Lower leg skin (tissue), 3 donors: ENCODE measurements around the gene UEVLD.

ENCODE experiments used
- POLR2A ChIP-seq, 2 donors: fragments of 450-650 bp; IDR thresholded peaks; one replicate each; pipeline ENCODE4 v1.6.1; 2016 to 2017; ENCODE audit warnings: antibody characterized with exemption in 2 of 2, mild to moderate bottlenecking in 1 of 2, moderate library complexity in 1 of 2
- TF ChIP-seq, protein P1 (sequence below), 3 donors: fragments of 450-650 bp; IDR thresholded peaks; one replicate each; pipeline ENCODE4 v1.5.1; 2016; ENCODE audit warnings: antibody characterized with exemption in 3 of 3, mild to moderate bottlenecking in 3 of 3, moderate library complexity in 2 of 3

DNA sequence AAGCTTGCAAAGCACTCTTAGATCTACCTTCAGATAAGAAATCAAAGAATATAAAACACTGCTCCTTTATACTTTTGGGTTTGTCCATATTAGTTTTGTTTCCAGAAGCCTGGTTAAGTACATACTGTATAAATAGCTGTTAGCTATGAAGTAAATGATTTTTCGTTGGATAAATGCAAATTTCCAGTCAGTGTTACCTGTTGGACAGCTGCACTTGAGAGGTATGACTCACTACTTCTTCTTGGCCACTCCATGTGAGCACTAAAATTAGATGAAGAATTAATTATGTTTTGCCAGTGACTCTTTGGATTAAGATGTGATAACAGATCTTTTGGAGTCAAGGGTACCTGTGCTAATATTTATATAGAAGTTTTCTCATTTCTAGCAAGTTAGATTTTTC, 52.3 kb downstream of the UEVLD start:
- TF ChIP-seq POLR2A (IDR thresholded peaks at IDR 0.05): no peak
- TF ChIP-seq, protein P1, sequence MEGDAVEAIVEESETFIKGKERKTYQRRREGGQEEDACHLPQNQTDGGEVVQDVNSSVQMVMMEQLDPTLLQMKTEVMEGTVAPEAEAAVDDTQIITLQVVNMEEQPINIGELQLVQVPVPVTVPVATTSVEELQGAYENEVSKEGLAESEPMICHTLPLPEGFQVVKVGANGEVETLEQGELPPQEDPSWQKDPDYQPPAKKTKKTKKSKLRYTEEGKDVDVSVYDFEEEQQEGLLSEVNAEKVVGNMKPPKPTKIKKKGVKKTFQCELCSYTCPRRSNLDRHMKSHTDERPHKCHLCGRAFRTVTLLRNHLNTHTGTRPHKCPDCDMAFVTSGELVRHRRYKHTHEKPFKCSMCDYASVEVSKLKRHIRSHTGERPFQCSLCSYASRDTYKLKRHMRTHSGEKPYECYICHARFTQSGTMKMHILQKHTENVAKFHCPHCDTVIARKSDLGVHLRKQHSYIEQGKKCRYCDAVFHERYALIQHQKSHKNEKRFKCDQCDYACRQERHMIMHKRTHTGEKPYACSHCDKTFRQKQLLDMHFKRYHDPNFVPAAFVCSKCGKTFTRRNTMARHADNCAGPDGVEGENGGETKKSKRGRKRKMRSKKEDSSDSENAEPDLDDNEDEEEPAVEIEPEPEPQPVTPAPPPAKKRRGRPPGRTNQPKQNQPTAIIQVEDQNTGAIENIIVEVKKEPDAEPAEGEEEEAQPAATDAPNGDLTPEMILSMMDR (IDR thresholded peaks at IDR 0.05): no peak
